Hepatocyte (in vitro differentiated cells): ENCODE results near the gene DHPS.

Source experiments
- CTCF ChIP-seq: fragments of 200-600 bp; sonication (generic); IDR thresholded peaks from 2 replicates; pipeline ENCODE4 v1.5.1; 2016; ENCODE audit warnings: antibody characterized with exemption, mild to moderate bottlenecking; ENCODE audit not compliant: poor library complexity
- EZH2 ChIP-seq: fragments of 200-600 bp; sonication (generic); IDR thresholded peaks from 2 replicates; pipeline ENCODE4 v1.6.1; 2016; ENCODE audit warnings: antibody characterized with exemption, mild to moderate bottlenecking, borderline replicate concordance

DNA sequence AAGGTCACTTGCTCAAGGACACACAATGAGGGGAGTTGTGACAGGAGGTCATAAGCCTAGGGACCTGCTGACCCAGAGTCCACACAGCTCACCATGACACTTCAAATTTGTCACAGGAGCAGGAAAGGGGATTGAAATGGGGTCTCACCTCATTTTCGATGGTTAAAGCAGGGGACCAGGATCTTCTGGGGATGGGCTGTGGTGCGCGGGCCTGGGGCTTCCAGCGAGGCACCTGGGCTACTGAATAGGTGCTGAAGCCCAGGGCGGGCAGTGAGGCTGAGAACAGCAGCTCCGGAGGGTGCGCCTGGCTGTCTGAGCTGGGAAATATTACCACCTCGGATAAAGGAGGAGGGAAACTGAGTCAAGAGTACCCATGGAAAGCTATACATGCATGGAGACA is 26.1 kb downstream of the DHPS start:
- TF ChIP-seq CTCF (no peak), EZH2 (no peak)
